Heart left ventricle (tissue), 16 donors: ENCODE measurements around the gene GUCD1. TPM values are rescaled to one million over a fixed set of nuclear protein-coding genes. Genes with fewer than 3 reads are reported as not detected.

Experiments used
- ATAC-seq, 4 donors: fragments of 200-7000 bp; cut with Tn5 transposase; one replicate each; pipeline ENCODE4 v1.9.1; 2020 to 2022; ENCODE audit warnings: moderate library complexity in 4 of 4, mild to moderate bottlenecking in 3 of 4, moderate number of reproducible peaks in 1 of 4
- DNase-seq, 5 donors: peaks; one replicate each; pipeline ENCODE4 v3.0.0-alpha.2; 2020
- H3K27ac ChIP-seq, 12 donors: fragments of 200-600 bp; sonication (generic) in 4 of 12; one replicate each; pipeline versions ENCODE4 v1.5.0 to v1.8.0; 2016 to 2022; ENCODE audit warnings: mild to moderate bottlenecking in 2 of 12
- H3K27me3 ChIP-seq, 9 donors: fragments of 200-600 bp; sonication (generic) in 2 of 9; one replicate each; pipeline versions ENCODE4 v1.5.1 to v1.8.0; 2016 to 2022; ENCODE audit warnings: mild to moderate bottlenecking in 3 of 9
- H3K36me3 ChIP-seq, 9 donors: fragments of 200-600 bp; sonication (generic) in 2 of 9; one replicate each; pipeline versions ENCODE4 v1.5.0 to v1.8.0; 2018 to 2022; ENCODE audit warnings: mild to moderate bottlenecking in 2 of 9
- H3K4me1 ChIP-seq, 12 donors: fragments of 200-600 bp; sonication (generic) in 4 of 12; one replicate each; pipeline versions ENCODE4 v1.5.0 to v1.8.0; 2016 to 2022; ENCODE audit warnings: mild to moderate bottlenecking in 3 of 12
- H3K4me3 ChIP-seq, 12 donors: fragments of 200-600 bp; sonication (generic) in 4 of 12; one replicate each; pipeline versions ENCODE4 v1.5.0 to v1.8.0; 2017 to 2022; ENCODE audit warnings: mild to moderate bottlenecking in 9 of 12, moderate library complexity in 4 of 12
- H3K9me3 ChIP-seq, 12 donors: fragments of 200-600 bp; sonication (generic) in 4 of 12; one replicate each; pipeline versions ENCODE4 v1.5.0 to v1.8.0; 2016 to 2022; ENCODE audit warnings: mild to moderate bottlenecking in 1 of 12
- CTCF ChIP-seq, 12 donors: fragments of 200-600 bp; sonication (generic) in 4 of 12; IDR thresholded peaks; one replicate each; pipeline versions ENCODE4 v1.5.0 to v1.8.0; 2018 to 2022; ENCODE audit warnings: antibody characterized with exemption in 12 of 12, mild to moderate bottlenecking in 5 of 12
- POLR2A ChIP-seq, 2 donors: fragments of 450-650 bp; IDR thresholded peaks; one replicate each; pipeline ENCODE4 v1.6.1; 2017; ENCODE audit warnings: antibody characterized with exemption in 2 of 2, mild to moderate bottlenecking in 2 of 2, moderate library complexity in 2 of 2
- WGBS, 4 donors: extraction: QIAGEN DNeasy Blood & Tissue Kit in 2 of 4; methylation state at CpG; one replicate each; pipeline versions ENCODE4 v1.1.5 to v1.1.7; 2013 to 2018; 5-methylcytosine and 5-hydroxymethylcytosine counted together
- intact Hi-C, 10 donors: fragments of 100-400 bp; cut with DNase I; formaldehyde crosslinking; loops; one replicate each; pipeline versions ENCODE4 v1.11.1 to v1.14.2; 2022
- polyA plus RNA-seq, 2 donors: library from polyadenylated mRNA; stranded (reverse); fragments of 200-250 nt; gene quantifications; one replicate each; pipeline ENCODE4 v1.2.3, GENCODE V29; 2013
- total RNA-seq, 9 donors: library from RNA; depleted of rRNA in 2 of 9; stranded (reverse); fragments of >200 nt in 2 of 9; fragmentation: NEBNext Ultra II Directional in 3 of 9; extraction: Animal tissue kit (Norgen Biotek cat#: 25700) in 3 of 9; gene quantifications; one replicate each; pipeline versions ENCODE4 v1.1.0 to v1.2.4, GENCODE V29; 2016 to 2023
- donor health status: ischemic (EF 13 %, LVEDD 7.1; RV severe dilation, severe dysfunction).
- donor health status: healthy with polysubstance abuse.
- donor health status: DM: no; HTN: yes; CAD: no.
- donor health status: DM: no; HTN: no; CAD: no.
- donor health status: ischemic (EF 25% LVEDD 6.9; RV normal size, moderate dysfunction).
- donor health status: ischemic (EF 25% LVEDD 5.7; RV mildly dilated, moderate dysfunction).
- donor health status: healthy.
- donor health status: DM: yes; HTN: yes; CAD: no.
- donor health status: ischemic (EF 35%, LVEDD 5.7; RV mildly dilated, moderate dysfunction).
- donor health status: nonischemic (EF 11% LVEDD 7.7; RV severe dilation, severe dysfunction).
- donor health status: DM: yes; HTN: yes; CAD: no.
- donor health status: PGD.
- donor health status: ischemic (EF 29% LVEDD 5.4; RV normal size, mild dysfunction).
- donor health status: nonischemic (EF 23%, LVEDD 6.1; RV moderate dilation, normal function).

Gene GUCD1
- total and polyA plus RNA-seq, 11 donors = 147 to 487 (median 186) TPM

GRCh38 chr22:24492391-24492790 is 62.5 kb downstream of the GUCD1 start:
- intact Hi-C loops = no loop called here
- Histone ChIP-seq H3K4me3 (no peak overlapping the region), H3K4me1 (peaks cover 0 to 8% (median 0%) of the 10 kb centered on the region in 12 donors), H3K9me3 (no peaks in the 10 kb centered on the region), H3K36me3 (no peaks in the 10 kb centered on the region), H3K27me3 (peaks cover 0 to 19% (median 0%) of the 10 kb centered on the region in 9 donors), H3K27ac (no peak overlapping the region)
- DNase-seq (no peak), ATAC-seq (no peak)
- no peak for TF ChIP-seq CTCF (IDR thresholded peaks at IDR 0.05)
- no peak for TF ChIP-seq POLR2A (IDR thresholded peaks at IDR 0.05)
- WGBS, 4 donors = 86 to 90% (median 86%) methylated on average over 3 of the region's 3 CpGs

Other genes starting within 250 kb of the GUCD1 start
- gene ADORA2A, start 127.5 kb downstream of the GUCD1 start, total RNA-seq = 10 to 100 TPM in 1 of 9 donors, 1 to 10 TPM in 8; 1.5 to 12.1 (median 4.5) TPM
- gene ADORA2A, start 127.5 kb downstream of the GUCD1 start, polyA plus RNA-seq = 1 to 10 TPM; 3.9 to 5.5 TPM
- gene UPB1, start 59.8 kb downstream of the GUCD1 start, total RNA-seq = 1 to 10 TPM in 3 of 9 donors, under 1 TPM in 6; 0.35 to 1.9 (median 0.80) TPM
- gene UPB1, start 59.8 kb downstream of the GUCD1 start, polyA plus RNA-seq = 1 to 10 TPM in 1 of 2 donors, under 1 TPM in 1; 0.24 to 1.8 TPM
- gene SNRPD3, start 861 bp upstream of the GUCD1 start, total RNA-seq = 100 to 1,000 TPM in 2 of 9 donors, 10 to 100 TPM in 7; 64.8 to 227 (median 74.0) TPM
- 100 to 1,000 TPM in 1 of 2 donors, 10 to 100 TPM in 1; 91.1 to 146 TPM for gene SNRPD3, start 861 bp upstream of the GUCD1 start, polyA plus RNA-seq
- 1 to 10 TPM; 3.7 to 6.5 (median 4.5) TPM for gene LRRC75B, start 37.9 kb upstream of the GUCD1 start, total RNA-seq
- gene LRRC75B, start 37.9 kb upstream of the GUCD1 start, polyA plus RNA-seq = 1 to 10 TPM; 2.6 to 8.0 TPM
- 1 to 10 TPM in 6 of 9 donors, under 1 TPM in 2, not detected in 1; 0.83 to 8.2 (median 1.5) TPM for gene GGT1, start 48.1 kb upstream of the GUCD1 start, total RNA-seq
- gene GGT1, start 48.1 kb upstream of the GUCD1 start, polyA plus RNA-seq = 1 to 10 TPM in 1 of 2 donors, under 1 TPM in 1; 0.93 to 1.7 TPM
- gene PIWIL3, start 219.6 kb upstream of the GUCD1 start, total RNA-seq = not detected
- not detected for gene PIWIL3, start 219.6 kb upstream of the GUCD1 start, polyA plus RNA-seq